ENCODE data around the gene TCERG1L. TPM values are rescaled to one million over a fixed set of nuclear protein-coding genes. Genes with fewer than 3 reads are reported as not detected.

Gene TCERG1L
- total RNA-seq, 4 donors from 2014 or later, result not detected

DNA sequence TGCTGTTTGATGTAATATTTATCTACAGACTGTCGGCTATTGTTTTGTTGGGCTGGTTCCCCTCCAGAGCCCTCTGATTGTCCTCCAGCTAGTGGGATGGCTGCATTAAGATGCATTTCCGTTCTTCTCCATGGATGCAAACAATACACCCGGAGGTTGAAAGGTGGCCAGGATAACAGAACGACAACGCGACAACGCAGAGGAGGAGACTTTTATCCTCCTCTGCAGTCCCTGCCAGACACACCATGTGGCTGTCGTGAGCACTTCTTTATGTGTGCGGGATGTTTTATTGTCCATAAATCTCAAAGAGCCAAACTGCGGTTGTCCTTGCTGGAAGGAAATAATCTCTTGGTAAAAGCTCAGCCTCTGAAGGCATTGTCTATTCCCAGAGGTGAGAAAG is 39.1 kb upstream of the TCERG1L start:
- TF ChIP-seq, protein P1, sequence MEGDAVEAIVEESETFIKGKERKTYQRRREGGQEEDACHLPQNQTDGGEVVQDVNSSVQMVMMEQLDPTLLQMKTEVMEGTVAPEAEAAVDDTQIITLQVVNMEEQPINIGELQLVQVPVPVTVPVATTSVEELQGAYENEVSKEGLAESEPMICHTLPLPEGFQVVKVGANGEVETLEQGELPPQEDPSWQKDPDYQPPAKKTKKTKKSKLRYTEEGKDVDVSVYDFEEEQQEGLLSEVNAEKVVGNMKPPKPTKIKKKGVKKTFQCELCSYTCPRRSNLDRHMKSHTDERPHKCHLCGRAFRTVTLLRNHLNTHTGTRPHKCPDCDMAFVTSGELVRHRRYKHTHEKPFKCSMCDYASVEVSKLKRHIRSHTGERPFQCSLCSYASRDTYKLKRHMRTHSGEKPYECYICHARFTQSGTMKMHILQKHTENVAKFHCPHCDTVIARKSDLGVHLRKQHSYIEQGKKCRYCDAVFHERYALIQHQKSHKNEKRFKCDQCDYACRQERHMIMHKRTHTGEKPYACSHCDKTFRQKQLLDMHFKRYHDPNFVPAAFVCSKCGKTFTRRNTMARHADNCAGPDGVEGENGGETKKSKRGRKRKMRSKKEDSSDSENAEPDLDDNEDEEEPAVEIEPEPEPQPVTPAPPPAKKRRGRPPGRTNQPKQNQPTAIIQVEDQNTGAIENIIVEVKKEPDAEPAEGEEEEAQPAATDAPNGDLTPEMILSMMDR (IDR thresholded peaks at IDR 0.05; ENCODE audit: low read depth), result no peak

- TF ChIP-seq, protein P1 (IDR thresholded peaks at IDR 0.05; ENCODE audit: low read depth), result no peak
These were observed 38.7 kb upstream of the TCERG1L start for GRCh38 chr10:131350245-131350644.

- TF ChIP-seq, protein P1 (IDR thresholded peaks at IDR 0.05; ENCODE audit: low read depth), result no peak
These were observed 34.9 kb upstream of the TCERG1L start for GRCh38 chr10:131346456-131346855.

DNA sequence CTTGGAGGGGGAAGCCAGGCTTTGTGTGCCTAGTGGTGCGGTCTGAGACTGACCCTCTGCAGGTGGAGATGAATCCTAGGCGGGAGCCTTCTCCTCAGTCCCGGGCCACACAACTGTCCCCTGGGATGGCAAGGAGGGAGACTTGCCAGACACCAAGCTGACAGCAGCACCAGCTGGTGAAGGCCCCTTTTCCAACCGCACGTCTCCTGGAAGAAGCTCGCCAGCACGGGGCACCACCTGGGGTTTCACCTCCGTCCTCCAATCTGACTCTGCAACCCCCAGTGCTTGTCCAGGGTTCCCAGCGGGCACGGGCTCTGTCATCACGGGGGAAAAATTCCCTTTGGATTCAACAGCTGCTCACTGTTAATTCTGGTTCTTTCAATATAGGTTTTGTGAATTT is 34.2 kb upstream of the TCERG1L start:
- TF ChIP-seq, protein P1 (IDR thresholded peaks at IDR 0.05; ENCODE audit: low read depth), result no peak

DNA sequence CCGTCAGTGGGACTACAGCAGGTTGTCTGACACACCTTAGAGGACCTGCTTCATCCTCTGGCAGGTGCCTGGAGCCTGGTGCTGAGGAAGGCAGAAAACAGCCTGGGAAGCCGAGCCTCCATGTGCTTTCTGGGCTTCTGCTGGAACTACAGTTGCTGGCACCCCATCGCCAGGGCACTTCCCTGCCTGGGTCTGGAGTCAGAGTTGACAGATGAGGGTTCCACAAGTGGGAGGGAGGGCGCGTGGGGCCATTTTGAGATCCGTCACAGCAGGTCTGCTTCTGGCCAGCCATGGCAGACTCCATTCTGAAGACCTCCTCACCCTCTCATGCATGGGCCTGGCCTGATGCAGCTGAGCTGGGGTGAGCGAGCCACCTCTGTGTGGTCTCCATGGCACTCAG is 33.2 kb upstream of the TCERG1L start:
- TF ChIP-seq, protein P1 (IDR thresholded peaks at IDR 0.05; ENCODE audit: low read depth), result no peak

GRCh38 chr10:131337741-131338140 is 26.2 kb upstream of the TCERG1L start:
- TF ChIP-seq, protein P1 (IDR thresholded peaks at IDR 0.05; ENCODE audit: low read depth), result no peak

DNA sequence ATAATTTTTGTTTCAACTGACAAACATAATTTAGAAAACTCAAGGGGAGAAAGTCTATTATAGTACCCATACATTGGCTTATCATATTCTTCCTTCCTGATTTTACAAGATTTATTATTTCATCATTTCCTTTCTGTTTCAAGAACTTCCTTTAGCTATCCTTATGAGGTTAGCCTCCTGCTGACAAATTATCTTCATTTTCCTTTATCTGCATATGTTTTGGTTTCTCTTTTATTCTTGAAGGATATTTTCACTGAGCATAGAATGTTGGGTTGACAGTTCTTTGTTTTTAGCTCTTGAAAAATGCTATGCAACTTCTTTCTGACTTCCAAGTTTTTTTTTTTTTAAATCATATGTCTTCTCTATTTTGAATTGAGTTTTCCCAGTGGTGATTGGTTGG is 21.3 kb upstream of the TCERG1L start:
- TF ChIP-seq, protein P1 (IDR thresholded peaks at IDR 0.05; ENCODE audit: low read depth), result no peak
